Coronary artery (tissue), 2 donors: ENCODE data around the gene CTXN3.

ENCODE experiments used
- DNase-seq: peaks from one replicate; pipeline ENCODE4 v3.0.0-alpha.2; 2017; ENCODE audit warnings: low spot score
- H3K27ac ChIP-seq, 2 donors: fragments of 200-600 bp; sonication (generic); one replicate each; pipeline ENCODE4 v1.5.1; 2016 to 2019
- H3K4me3 ChIP-seq: fragments of 200-600 bp; sonication (generic); 2 replicates; pipeline ENCODE4 v1.5.1; 2016; ENCODE audit warnings: mild to moderate bottlenecking, moderate library complexity
- TF ChIP-seq, protein P1 (sequence below): fragments of 200-600 bp; sonication (generic); IDR thresholded peaks from one replicate; pipeline ENCODE4 v1.5.1; 2019; ENCODE audit warnings: antibody characterized with exemption

The CTXN3 gene

DNA sequence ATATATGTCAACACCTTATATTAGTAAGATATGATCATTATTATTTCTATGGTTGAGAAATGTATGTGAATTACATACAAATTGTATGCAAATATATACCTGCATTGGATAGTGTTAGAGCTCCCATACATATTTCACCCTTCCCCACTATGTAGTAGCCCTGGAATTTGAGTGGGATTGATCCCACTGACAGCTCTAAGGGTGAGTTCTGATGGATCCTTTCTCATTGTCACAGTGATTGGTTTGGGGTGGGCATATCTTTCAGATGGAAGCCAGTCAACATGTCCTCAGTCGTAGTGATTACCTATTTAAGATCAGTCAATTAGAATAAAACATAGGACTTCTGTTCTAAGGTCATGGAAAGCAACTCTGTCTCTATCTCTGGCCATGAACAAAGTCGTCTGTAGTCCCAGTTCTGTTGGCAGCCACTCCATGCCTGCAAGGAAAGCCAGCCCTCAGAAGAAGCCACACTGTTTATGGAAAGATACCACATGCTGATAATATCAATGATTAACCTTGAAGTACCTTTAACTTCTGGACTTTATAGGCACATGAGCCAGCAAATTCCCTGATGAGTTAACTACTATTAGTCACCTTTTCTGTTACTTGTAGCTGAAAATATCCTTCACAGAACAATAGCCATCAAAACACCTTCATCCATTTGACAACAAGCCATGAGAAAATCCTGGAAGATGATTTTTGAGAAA, 49.2 kb downstream of the CTXN3 start:
- H3K4me3 ChIP-seq: no peak overlapping the region
- H3K27ac ChIP-seq: no peak overlapping the region
- TF ChIP-seq, protein P1, sequence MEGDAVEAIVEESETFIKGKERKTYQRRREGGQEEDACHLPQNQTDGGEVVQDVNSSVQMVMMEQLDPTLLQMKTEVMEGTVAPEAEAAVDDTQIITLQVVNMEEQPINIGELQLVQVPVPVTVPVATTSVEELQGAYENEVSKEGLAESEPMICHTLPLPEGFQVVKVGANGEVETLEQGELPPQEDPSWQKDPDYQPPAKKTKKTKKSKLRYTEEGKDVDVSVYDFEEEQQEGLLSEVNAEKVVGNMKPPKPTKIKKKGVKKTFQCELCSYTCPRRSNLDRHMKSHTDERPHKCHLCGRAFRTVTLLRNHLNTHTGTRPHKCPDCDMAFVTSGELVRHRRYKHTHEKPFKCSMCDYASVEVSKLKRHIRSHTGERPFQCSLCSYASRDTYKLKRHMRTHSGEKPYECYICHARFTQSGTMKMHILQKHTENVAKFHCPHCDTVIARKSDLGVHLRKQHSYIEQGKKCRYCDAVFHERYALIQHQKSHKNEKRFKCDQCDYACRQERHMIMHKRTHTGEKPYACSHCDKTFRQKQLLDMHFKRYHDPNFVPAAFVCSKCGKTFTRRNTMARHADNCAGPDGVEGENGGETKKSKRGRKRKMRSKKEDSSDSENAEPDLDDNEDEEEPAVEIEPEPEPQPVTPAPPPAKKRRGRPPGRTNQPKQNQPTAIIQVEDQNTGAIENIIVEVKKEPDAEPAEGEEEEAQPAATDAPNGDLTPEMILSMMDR: no peak
- DNase-seq: no peak

DNA sequence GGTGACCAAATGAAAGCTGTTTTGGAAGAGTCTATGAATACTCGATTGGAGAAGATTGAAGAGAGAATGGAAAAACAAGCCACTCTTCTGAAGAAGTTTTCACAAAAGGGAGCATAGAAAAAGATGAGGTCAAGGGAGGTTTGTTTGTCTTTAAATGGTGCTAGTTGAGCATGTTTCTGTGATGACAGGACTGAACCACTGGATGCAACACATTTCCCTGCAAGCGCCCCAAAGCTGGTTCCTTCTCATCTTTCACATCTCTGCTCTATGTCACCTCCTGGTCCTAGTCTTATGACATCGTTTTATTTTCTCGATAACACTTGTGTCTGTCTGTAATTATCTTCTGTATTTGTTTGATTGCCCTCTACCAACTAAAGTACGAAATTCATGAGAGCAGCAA, 50.5 kb downstream of the CTXN3 start:
- TF ChIP-seq, protein P1: no peak
- no peak overlapping the region for H3K4me3 ChIP-seq
- H3K27ac ChIP-seq: no peak overlapping the region
- no peak for DNase-seq

DNA sequence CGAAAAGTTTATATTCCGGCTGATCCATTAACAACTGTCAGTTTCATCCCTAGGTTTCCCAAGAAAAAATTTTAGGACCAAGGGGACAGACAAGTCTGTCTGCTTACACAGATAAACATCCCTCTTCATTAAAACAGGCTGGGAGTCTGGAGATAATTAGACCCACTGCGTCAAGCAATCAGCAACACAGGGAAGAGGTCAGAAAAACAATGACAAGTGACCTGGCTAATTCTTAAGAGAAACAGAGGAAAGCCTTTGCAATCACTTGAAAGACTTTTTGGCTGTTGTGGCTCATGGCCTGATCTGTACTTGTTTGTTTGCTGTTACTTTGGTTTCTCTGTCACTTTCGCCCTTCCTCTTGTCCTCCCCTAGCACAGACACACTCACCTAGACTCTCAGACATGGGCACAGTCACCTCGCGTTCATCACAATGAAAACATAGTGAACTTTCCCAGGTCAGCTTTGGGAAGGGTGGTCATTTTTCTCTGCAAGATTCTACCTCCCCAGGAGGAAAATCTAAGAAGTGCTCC, 51.4 kb downstream of the CTXN3 start:
- TF ChIP-seq, protein P1: no peak
- no peak for DNase-seq
- no peak overlapping the region for H3K27ac ChIP-seq

DNA sequence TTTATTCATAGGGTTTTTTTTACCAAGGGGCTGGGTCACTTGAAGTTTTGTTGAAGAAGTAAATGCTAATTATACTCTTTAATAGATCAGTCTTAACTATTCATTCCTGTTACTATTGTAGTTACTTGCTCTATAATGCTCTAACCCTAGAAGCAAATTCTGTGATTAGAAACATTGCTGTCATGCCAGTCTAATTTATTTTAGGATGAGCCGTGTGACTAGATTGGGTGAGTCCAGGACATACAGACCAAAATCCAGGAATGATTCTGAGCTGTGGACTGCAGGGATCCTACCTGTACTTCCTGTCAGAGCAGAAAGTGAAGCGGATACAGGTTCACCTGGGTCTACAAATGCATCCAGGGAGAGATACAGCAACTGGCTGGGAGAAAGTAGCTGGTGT, 53.6 kb downstream of the CTXN3 start:
- Histone ChIP-seq H3K27ac (no peak overlapping the region), H3K4me3 (no peak overlapping the region)
- TF ChIP-seq, protein P1: no peak
- no peak for DNase-seq

More for the DNA sequence above, 51.4 kb downstream of the CTXN3 start:
- no peak overlapping the region for H3K4me3 ChIP-seq

DNA sequence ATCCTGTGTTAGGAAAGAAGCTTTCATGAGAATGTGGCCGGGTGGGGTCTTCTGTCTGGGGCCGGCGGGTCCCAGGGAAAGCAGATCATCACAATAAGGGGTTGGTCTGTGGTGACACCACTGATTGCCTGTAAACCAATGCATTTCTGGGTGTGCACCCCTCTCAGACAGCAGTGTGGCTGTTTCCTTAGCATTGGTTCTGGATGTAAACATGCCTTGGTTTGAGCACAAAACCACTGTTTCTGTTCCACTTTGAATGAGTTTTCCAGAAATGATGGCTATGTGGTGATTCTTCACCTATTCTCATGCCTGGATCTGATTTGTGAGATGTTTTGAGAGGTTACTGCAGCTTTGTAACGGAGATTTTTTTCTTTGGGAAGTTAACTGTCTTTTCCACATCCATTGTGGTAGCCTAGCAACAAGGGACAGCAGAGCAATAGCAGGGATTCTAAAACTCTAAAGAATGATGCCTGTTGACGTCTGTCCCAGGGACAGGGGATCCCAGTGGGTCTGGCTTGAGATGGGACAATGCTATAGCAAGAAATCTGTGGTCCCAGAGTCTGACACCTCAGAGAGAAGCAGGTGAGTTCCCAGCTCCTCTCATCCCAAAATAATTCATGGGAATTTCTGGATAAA, 54.2 kb downstream of the CTXN3 start, which contains the start of gene CCDC192:
TSS of gene CCDC192 (plus strand) at position 466 of the 636 bp plus-strand sequence. CDS start at position 521, 55 bp downstream.
- no peak for DNase-seq
- Histone ChIP-seq H3K27ac (no peak within 1 kb of the TSS), H3K4me3 (no peak within 1 kb of the TSS)
- TF ChIP-seq, protein P1: no peak

GRCh38 chr5:127705120-127705892, 56.4 kb downstream of the CTXN3 start:
- H3K4me3 ChIP-seq: no peak overlapping the region
- no peak for DNase-seq
- no peak overlapping the region for H3K27ac ChIP-seq
- TF ChIP-seq, protein P1: no peak
